Trophoblast cell (in vitro differentiated cells and primary cell): Measurements from ENCODE around the gene FAM117B.

Experiments used
- DNase-seq, 2 donors: peaks; one replicate each; pipeline ENCODE4 v3.0.0-alpha.2; 2016
- H2AFZ ChIP-seq: 2 replicates; pipeline ENCODE4 v1.6.1; 2013; ENCODE audit warnings: low read length, moderate library complexity, mild to moderate bottlenecking; ENCODE audit not compliant: insufficient read depth, poor library complexity
- H2AK5ac ChIP-seq: 2 replicates; pipeline ENCODE4 v1.6.1; 2013; ENCODE audit warnings: mild to moderate bottlenecking, low read length
- H2BK120ac ChIP-seq: 2 replicates; pipeline ENCODE4 v1.6.1; 2013; ENCODE audit warnings: low read length, mild to moderate bottlenecking, moderate library complexity; ENCODE audit not compliant: insufficient read depth, poor library complexity
- H2BK12ac ChIP-seq: 2 replicates; pipeline ENCODE4 v1.6.1; 2013; ENCODE audit warnings: mild to moderate bottlenecking, low read length, moderate library complexity
- H2BK5ac ChIP-seq: 2 replicates; pipeline ENCODE4 v1.6.1; 2013; ENCODE audit warnings: low read length, low read depth, moderate library complexity, mild to moderate bottlenecking; ENCODE audit not compliant: poor library complexity
- H3K14ac ChIP-seq: 2 replicates; pipeline ENCODE4 v1.6.1; 2013; ENCODE audit warnings: mild to moderate bottlenecking, low read length
- H3K18ac ChIP-seq: 2 replicates; pipeline ENCODE4 v1.6.1; 2013; ENCODE audit warnings: mild to moderate bottlenecking, low read length
- H3K23ac ChIP-seq: 2 replicates; pipeline ENCODE4 v1.6.1; 2013; ENCODE audit warnings: low read length
- H3K27ac ChIP-seq: 2 replicates; pipeline ENCODE4 v1.5.1; 2013; ENCODE audit warnings: low read depth, mild to moderate bottlenecking, inconsistent platforms, low read length, moderate library complexity
- H3K27me3 ChIP-seq: 2 replicates; pipeline ENCODE4 v1.6.1; 2013; ENCODE audit warnings: inconsistent platforms, mild to moderate bottlenecking, low read length, moderate library complexity; ENCODE audit not compliant: insufficient read depth
- H3K36me3 ChIP-seq, 2 experiments: 1 replicate in 1 of 2; 2 replicates in 1 of 2; pipeline ENCODE4 v1.6.1; 2013; ENCODE audit warnings: low read length in 2 of 2, mild to moderate bottlenecking in 2 of 2, moderate library complexity in 1 of 2; ENCODE audit not compliant: insufficient read depth in 2 of 2, control insufficient read depth in 1 of 2
- H3K4ac ChIP-seq: 2 replicates; pipeline ENCODE4 v1.6.1; 2013; ENCODE audit warnings: low read depth, mild to moderate bottlenecking, low read length, moderate library complexity
- H3K4me1 ChIP-seq, 2 experiments: 1 replicate in 1 of 2; 2 replicates in 1 of 2; pipeline ENCODE4 v1.6.1; 2013; ENCODE audit warnings: low read length in 2 of 2, mild to moderate bottlenecking in 2 of 2, moderate library complexity in 1 of 2; ENCODE audit not compliant: insufficient read depth in 2 of 2, control insufficient read depth in 1 of 2
- H3K4me2 ChIP-seq: 2 replicates; pipeline ENCODE4 v1.6.1; 2013; ENCODE audit warnings: inconsistent platforms, mild to moderate bottlenecking, low read length, moderate library complexity
- H3K4me3 ChIP-seq: 2 replicates; pipeline ENCODE4 v1.5.1; 2013; ENCODE audit warnings: mild to moderate bottlenecking, low read depth, low read length, inconsistent platforms
- H3K79me1 ChIP-seq: one replicate; pipeline ENCODE4 v1.6.1; 2013; ENCODE audit warnings: low read length
- H3K79me2 ChIP-seq: 2 replicates; pipeline ENCODE4 v1.6.1; 2013; ENCODE audit warnings: low read length, mild to moderate bottlenecking; ENCODE audit not compliant: control insufficient read depth, insufficient read depth, poor library complexity
- H3K9ac ChIP-seq: 2 replicates; pipeline ENCODE4 v1.6.1; 2013; ENCODE audit warnings: mild to moderate bottlenecking, low read length
- H3K9me3 ChIP-seq: 2 replicates; pipeline ENCODE4 v1.6.1; 2013; ENCODE audit warnings: low read depth, mild to moderate bottlenecking, control low read depth, inconsistent platforms, low read length; ENCODE audit not compliant: insufficient read depth
- H4K12ac ChIP-seq: 2 replicates; pipeline ENCODE4 v1.6.1; 2013; ENCODE audit warnings: low read depth, mild to moderate bottlenecking, low read length, moderate library complexity
- H4K8ac ChIP-seq: 2 replicates; pipeline ENCODE4 v1.6.1; 2013; ENCODE audit warnings: low read depth, mild to moderate bottlenecking, low read length, moderate library complexity
- H4K91ac ChIP-seq: one replicate; pipeline ENCODE4 v1.6.1; 2013; ENCODE audit warnings: low read depth, mild to moderate bottlenecking, low read length, moderate library complexity
- WGBS: extraction: QIAGEN DNeasy Blood & Tissue Kit; methylation state at CpG from one replicate; pipeline ENCODE4 v1.1.7; 2013; ENCODE audit warnings: missing lambda C conversion rate; ENCODE audit not compliant: insufficient read length, insufficient coverage; ENCODE audit errors: extremely low coverage; 5-methylcytosine and 5-hydroxymethylcytosine counted together

The FAM117B gene

GRCh38 chr2:202757339-202757738, 122.6 kb downstream of the FAM117B start:
- Histone ChIP-seq H2BK5ac (no peak overlapping the region), H3K14ac (no peak overlapping the region), H3K36me3 (no peaks in the 10 kb centered on the region), H3K18ac (no peak overlapping the region), H3K4me2 (no peak overlapping the region), H3K9me3 (no peaks in the 10 kb centered on the region), H4K91ac (no peak overlapping the region), H3K4me3 (no peak overlapping the region), H3K27me3 (no peaks in the 10 kb centered on the region), H3K4ac (no peak overlapping the region), H3K23ac (no peak overlapping the region), H3K79me1 (no peaks in the 10 kb centered on the region), H2AFZ (no peak overlapping the region), H3K4me1 (peaks cover 0 to 6% of the 10 kb centered on the region in 2 experiments), H2AK5ac (no peak overlapping the region), H3K79me2 (no peaks in the 10 kb centered on the region), H4K12ac (no peak overlapping the region), H4K8ac (no peak overlapping the region), H3K9ac (no peak overlapping the region), H2BK12ac (no peak overlapping the region), H2BK120ac (no peak overlapping the region), H3K27ac (no peak overlapping the region)
- DNase-seq = peak; percentile 56 to 91
- no CpG with 5 or more reads among the region's 5 CpGs for WGBS

- Histone ChIP-seq H3K23ac (no peak overlapping the region), H3K4ac (no peak overlapping the region), H3K4me3 (no peak overlapping the region), H3K27ac (no peak overlapping the region), H2BK12ac (no peak overlapping the region), H3K9me3 (no peaks in the 10 kb centered on the region), H3K18ac (no peak overlapping the region), H3K79me2 (no peaks in the 10 kb centered on the region), H4K91ac (no peak overlapping the region), H2AK5ac (no peak overlapping the region), H3K14ac (no peak overlapping the region), H4K12ac (no peak overlapping the region), H3K9ac (no peak overlapping the region), H4K8ac (no peak overlapping the region), H2AFZ (no peak overlapping the region), H3K27me3 (no peaks in the 10 kb centered on the region), H3K79me1 (no peaks in the 10 kb centered on the region), H2BK120ac (no peak overlapping the region), H3K4me2 (no peak overlapping the region), H2BK5ac (no peak overlapping the region), H3K4me1 (peaks cover 0 to 6% of the 10 kb centered on the region in 2 experiments), H3K36me3 (no peaks in the 10 kb centered on the region)
- no peak for DNase-seq
- WGBS = no CpG with 5 or more reads among the region's 4 CpGs
Observed at GRCh38 chr2:202758128-202758527, 123.4 kb downstream of the FAM117B start.

- Histone ChIP-seq H4K91ac (no peak overlapping the region), H2BK5ac (no peak overlapping the region), H4K8ac (no peak overlapping the region), H3K18ac (no peak overlapping the region), H2AK5ac (no peak overlapping the region), H2AFZ (no peak overlapping the region), H3K79me1 (no peaks in the 10 kb centered on the region), H4K12ac (no peak overlapping the region), H3K4me1 (peaks cover 0 to 6% of the 10 kb centered on the region in 2 experiments), H3K23ac (no peak overlapping the region), H3K4me3 (no peak overlapping the region), H2BK120ac (no peak overlapping the region), H3K4ac (no peak overlapping the region), H3K36me3 (no peaks in the 10 kb centered on the region), H2BK12ac (no peak overlapping the region), H3K9me3 (no peaks in the 10 kb centered on the region), H3K9ac (no peak overlapping the region), H3K27ac (no peak overlapping the region), H3K27me3 (no peaks in the 10 kb centered on the region), H3K4me2 (no peak overlapping the region), H3K14ac (no peak overlapping the region), H3K79me2 (no peaks in the 10 kb centered on the region)
- peak; percentile 57 to 83 for DNase-seq
- WGBS = no CpG with 5 or more reads among the region's 2 CpGs
Observed at GRCh38 chr2:202758604-202759003, 123.8 kb downstream of the FAM117B start.

- Histone ChIP-seq H4K91ac (no peak overlapping the region), H3K18ac (no peak overlapping the region), H2AFZ (no peak overlapping the region), H3K23ac (no peak overlapping the region), H3K9ac (no peak overlapping the region), H4K12ac (no peak overlapping the region), H2BK120ac (no peak overlapping the region), H3K4me3 (no peak overlapping the region), H3K79me1 (no peaks in the 10 kb centered on the region), H3K27ac (no peak overlapping the region), H3K14ac (no peak overlapping the region), H3K27me3 (no peaks in the 10 kb centered on the region), H3K4me2 (no peak overlapping the region), H3K9me3 (no peaks in the 10 kb centered on the region), H2BK5ac (no peak overlapping the region), H3K36me3 (peaks cover 0 to 2% of the 10 kb centered on the region in 2 experiments), H3K4ac (no peak overlapping the region), H2AK5ac (no peak overlapping the region), H4K8ac (no peak overlapping the region), H3K79me2 (no peaks in the 10 kb centered on the region), H3K4me1 (peaks cover 5 to 10% of the 10 kb centered on the region in 2 experiments), H2BK12ac (no peak overlapping the region)
- no CpG with 5 or more reads among the region's 2 CpGs for WGBS
- no peak for DNase-seq
Observed at GRCh38 chr2:202760848-202761247, 126.1 kb downstream of the FAM117B start.
